Spleen (tissue), 7 donors: ENCODE measurements around the gene TSC1.

Experiments used
- CTCF ChIP-seq, 11 experiments: fragments of 200-600 bp in 7 of 11; fragments of 450-650 bp in 4 of 11; sonication (generic) in 4 of 11; IDR thresholded peaks in 8 of 11; conservative IDR thresholded peaks in 3 of 11; 1 replicate in 7 of 11; 2 replicates in 4 of 11; pipeline versions ENCODE4 v1.4.0 to v1.8.0; 2016 to 2021; ENCODE audit warnings: antibody characterized with exemption in 11 of 11, inconsistent platforms in 4 of 11, mild to moderate bottlenecking in 1 of 11
- POLR2AphosphoS5 ChIP-seq, 3 donors: sonication (generic); formaldehyde crosslinking; IDR thresholded peaks; one replicate each; pipeline ENCODE4 v1.5.1; 2017; ENCODE audit warnings: antibody characterized with exemption in 3 of 3
- donor health status: DM: no; HTN: no; CAD: no; lungs with moderate emphysema.
- donor health status: DM: no; HTN: no; CAD: no.
- donor health status: DM: no; HTN: no; CAD: no.

GRCh38 chr9:132909311-132909710 is 35.1 kb downstream of the TSC1 start:
- TF ChIP-seq POLR2AphosphoS5 (IDR thresholded peaks at IDR 0.05) (no peak), CTCF (IDR thresholded peaks at IDR 0.05 in 8 of 11, conservative IDR thresholded peaks at IDR 0.05 in 3 of 11) (no peak)
